ENCODE data around the gene CYTH2. TPM values are rescaled to one million over a fixed set of nuclear protein-coding genes. Genes with fewer than 3 reads are reported as not detected.
A peak's percentile ranks its signal among the peaks of the same experiment; 100 is the strongest.

Gene CYTH2
- total and polyA plus RNA-seq, 9 of the 15 experiments (the other 6 are each of a cell fraction or from before 2014, with no cell fraction given), result 1.8 to 45.2 (median 23.8) TPM

DNA sequence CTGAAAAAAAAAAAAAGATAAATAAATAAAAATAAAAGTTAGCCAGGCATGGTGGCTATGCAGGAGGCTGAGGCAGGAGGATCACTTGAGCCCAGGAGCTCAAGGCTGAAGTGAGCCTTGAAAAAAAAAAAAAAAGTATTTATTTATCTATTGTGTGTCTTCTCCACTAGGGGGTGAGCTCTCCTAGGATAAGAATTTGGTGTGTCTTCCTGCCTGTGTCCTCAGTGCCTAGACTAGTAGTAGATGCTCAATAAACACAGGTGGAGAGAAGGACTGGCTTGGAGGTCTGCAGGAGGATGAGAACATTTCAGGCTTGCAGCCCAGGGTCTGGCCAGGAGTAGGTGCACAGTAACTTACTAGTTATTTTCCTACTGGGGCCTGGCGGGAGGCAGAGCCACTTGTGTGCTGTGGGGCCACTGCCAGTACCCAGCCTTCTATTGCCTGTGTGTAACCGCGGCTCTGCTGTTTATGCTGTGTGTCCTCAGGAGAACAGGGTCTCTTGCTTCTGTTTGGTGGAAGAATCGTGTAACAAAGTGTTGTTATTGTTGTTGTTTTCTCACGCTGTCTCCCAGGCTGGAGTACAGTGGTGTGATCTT lies 37.1 kb downstream of the CYTH2 start (continued):
- TF ChIP-seq, protein P1, sequence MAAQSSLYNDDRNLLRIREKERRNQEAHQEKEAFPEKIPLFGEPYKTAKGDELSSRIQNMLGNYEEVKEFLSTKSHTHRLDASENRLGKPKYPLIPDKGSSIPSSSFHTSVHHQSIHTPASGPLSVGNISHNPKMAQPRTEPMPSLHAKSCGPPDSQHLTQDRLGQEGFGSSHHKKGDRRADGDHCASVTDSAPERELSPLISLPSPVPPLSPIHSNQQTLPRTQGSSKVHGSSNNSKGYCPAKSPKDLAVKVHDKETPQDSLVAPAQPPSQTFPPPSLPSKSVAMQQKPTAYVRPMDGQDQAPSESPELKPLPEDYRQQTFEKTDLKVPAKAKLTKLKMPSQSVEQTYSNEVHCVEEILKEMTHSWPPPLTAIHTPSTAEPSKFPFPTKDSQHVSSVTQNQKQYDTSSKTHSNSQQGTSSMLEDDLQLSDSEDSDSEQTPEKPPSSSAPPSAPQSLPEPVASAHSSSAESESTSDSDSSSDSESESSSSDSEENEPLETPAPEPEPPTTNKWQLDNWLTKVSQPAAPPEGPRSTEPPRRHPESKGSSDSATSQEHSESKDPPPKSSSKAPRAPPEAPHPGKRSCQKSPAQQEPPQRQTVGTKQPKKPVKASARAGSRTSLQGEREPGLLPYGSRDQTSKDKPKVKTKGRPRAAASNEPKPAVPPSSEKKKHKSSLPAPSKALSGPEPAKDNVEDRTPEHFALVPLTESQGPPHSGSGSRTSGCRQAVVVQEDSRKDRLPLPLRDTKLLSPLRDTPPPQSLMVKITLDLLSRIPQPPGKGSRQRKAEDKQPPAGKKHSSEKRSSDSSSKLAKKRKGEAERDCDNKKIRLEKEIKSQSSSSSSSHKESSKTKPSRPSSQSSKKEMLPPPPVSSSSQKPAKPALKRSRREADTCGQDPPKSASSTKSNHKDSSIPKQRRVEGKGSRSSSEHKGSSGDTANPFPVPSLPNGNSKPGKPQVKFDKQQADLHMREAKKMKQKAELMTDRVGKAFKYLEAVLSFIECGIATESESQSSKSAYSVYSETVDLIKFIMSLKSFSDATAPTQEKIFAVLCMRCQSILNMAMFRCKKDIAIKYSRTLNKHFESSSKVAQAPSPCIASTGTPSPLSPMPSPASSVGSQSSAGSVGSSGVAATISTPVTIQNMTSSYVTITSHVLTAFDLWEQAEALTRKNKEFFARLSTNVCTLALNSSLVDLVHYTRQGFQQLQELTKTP (IDR thresholded peaks at IDR 0.05; ENCODE audit: low read depth in 1 of 2, partially characterized antibody in 2 of 2), result no peak
- TF ChIP-seq FOSL1 (tag; conservative IDR thresholded peaks at IDR 0.05), result no peak
- no peak for TF ChIP-seq RBM22 (IDR thresholded peaks at IDR 0.05; ENCODE audit: low read depth, low read length, poor library complexity, severe bottlenecking)
- TF ChIP-seq SMARCA4 (IDR thresholded peaks at IDR 0.05), result no peak
- TF ChIP-seq, protein P2, sequence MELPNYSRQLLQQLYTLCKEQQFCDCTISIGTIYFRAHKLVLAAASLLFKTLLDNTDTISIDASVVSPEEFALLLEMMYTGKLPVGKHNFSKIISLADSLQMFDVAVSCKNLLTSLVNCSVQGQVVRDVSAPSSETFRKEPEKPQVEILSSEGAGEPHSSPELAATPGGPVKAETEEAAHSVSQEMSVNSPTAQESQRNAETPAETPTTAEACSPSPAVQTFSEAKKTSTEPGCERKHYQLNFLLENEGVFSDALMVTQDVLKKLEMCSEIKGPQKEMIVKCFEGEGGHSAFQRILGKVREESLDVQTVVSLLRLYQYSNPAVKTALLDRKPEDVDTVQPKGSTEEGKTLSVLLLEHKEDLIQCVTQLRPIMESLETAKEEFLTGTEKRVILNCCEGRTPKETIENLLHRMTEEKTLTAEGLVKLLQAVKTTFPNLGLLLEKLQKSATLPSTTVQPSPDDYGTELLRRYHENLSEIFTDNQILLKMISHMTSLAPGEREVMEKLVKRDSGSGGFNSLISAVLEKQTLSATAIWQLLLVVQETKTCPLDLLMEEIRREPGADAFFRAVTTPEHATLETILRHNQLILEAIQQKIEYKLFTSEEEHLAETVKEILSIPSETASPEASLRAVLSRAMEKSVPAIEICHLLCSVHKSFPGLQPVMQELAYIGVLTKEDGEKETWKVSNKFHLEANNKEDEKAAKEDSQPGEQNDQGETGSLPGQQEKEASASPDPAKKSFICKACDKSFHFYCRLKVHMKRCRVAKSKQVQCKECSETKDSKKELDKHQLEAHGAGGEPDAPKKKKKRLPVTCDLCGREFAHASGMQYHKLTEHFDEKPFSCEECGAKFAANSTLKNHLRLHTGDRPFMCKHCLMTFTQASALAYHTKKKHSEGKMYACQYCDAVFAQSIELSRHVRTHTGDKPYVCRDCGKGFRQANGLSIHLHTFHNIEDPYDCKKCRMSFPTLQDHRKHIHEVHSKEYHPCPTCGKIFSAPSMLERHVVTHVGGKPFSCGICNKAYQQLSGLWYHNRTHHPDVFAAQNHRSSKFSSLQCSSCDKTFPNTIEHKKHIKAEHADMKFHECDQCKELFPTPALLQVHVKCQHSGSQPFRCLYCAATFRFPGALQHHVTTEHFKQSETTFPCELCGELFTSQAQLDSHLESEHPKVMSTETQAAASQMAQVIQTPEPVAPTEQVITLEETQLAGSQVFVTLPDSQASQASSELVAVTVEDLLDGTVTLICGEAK (IDR thresholded peaks at IDR 0.05), result no peak
- TF ChIP-seq, protein P2 (CRISPR knock-in tag; IDR thresholded peaks at IDR 0.05), result no peak
- no peak for TF ChIP-seq GTF3C2 (IDR thresholded peaks at IDR 0.05; ENCODE audit: borderline replicate concordance, extremely low read depth, insufficient read length)
- peak; percentile 25; the same call in 1 of the 2 replicates for TF ChIP-seq HCFC1 (IDR thresholded peaks at IDR 0.05; ENCODE audit: low read depth, low read length)
- TF ChIP-seq TCF3 (CRISPR knock-in tag; IDR thresholded peaks at IDR 0.05), result no peak
- no peak for TF ChIP-seq RBM34 (IDR thresholded peaks at IDR 0.05; ENCODE audit: borderline replicate concordance, insufficient read depth, low read length)
- TF ChIP-seq BCOR (IDR thresholded peaks at IDR 0.05), result peak; percentile 60; the same call in 1 of the 2 replicates

Measured in K562 (cell line).